HCT116 (cell line): Measurements from ENCODE around the gene RANBP3L. TPM values are rescaled to one million over a fixed set of nuclear protein-coding genes. Genes with fewer than 3 reads are reported as not detected.

Source experiments
- ATAC-seq: fragments of 200-7000 bp; cut with Tn5 transposase; 2 replicates; pipeline ENCODE4 v1.9.1; 2020; ENCODE audit warnings: mild to moderate bottlenecking, moderate library complexity
- BruUV-seq: library from RNA; stranded (reverse); fragments of 400-500 nt; replicated peaks from 2 replicates; lab custom pipeline; 2021; lab: Mats Ljungman, UMichigan
- CTCF ChIA-PET: fragments of 300-600 bp; sonication (Branson Sonifier 250); formaldehyde crosslinking; loops from one replicate; lab custom pipeline; 2021; ENCODE audit warnings: antibody characterized with exemption; lab: Charles Lee
- POLR2A ChIA-PET: fragments of 300-600, 350-600 bp; sonication (Branson Sonifier 250); formaldehyde crosslinking; loops from one replicate; lab custom pipeline; 2021; ENCODE audit warnings: antibody characterized with exemption; lab: Charles Lee
- RAD21 ChIA-PET, 2 experiments: fragments of 300-600 bp; sonication (Branson Sonifier 250); formaldehyde crosslinking; loops; one replicate each; lab custom pipeline; 2023; ENCODE audit warnings: low total read pairs in 2 of 2; ENCODE audit not compliant: uncharacterized antibody in 2 of 2, unreplicated experiment in 2 of 2, low non-redundant PET in 1 of 2; lab: Charles Lee
- DNase-seq: peaks from one replicate; pipeline ENCODE4 v3.0.0-alpha.2; 2010; ENCODE audit warnings: low read depth, low spot score
- H2AFZ ChIP-seq: fragments of 200-600 bp; shearing (Covaris generic), sonication (generic); 2 replicates; pipeline ENCODE4 v1.6.1; 2017; ENCODE audit warnings: low read depth, mixed run types, mixed read lengths, antibody characterized with exemption, low read length; ENCODE audit not compliant: poor library complexity, severe bottlenecking
- H3K27ac ChIP-seq: 2 replicates; pipeline ENCODE4 v1.5.1; 2012; ENCODE audit warnings: low read depth, low read length
- H3K27me3 ChIP-seq: fragments of 200-600 bp; sonication (generic); 2 replicates; pipeline ENCODE4 v1.6.1; 2016; ENCODE audit warnings: mixed run types, low read length, mixed read lengths; ENCODE audit not compliant: insufficient read depth
- H3K36me3 ChIP-seq, 2 experiments: fragments of 200-500 bp in 1 of 2; fragments of 200-600 bp in 1 of 2; sonication (Bioruptor generic) in 1 of 2; sonication (generic) in 1 of 2; 2 replicates each; pipeline versions ENCODE4 v1.5.1 to v1.6.1; 2014 to 2016; ENCODE audit warnings: low read length in 2 of 2, inconsistent platforms in 1 of 2, mixed read lengths in 1 of 2, mixed run types in 1 of 2; ENCODE audit not compliant: insufficient read depth in 2 of 2, control insufficient read depth in 1 of 2
- H3K4me1 ChIP-seq, 2 experiments: fragments of 200-600 bp in 1 of 2; sonication (generic) in 1 of 2; 2 replicates each; pipeline versions ENCODE4 v1.5.1 to v1.6.1; 2012 to 2017; ENCODE audit warnings: low read length in 2 of 2, inconsistent platforms in 1 of 2, mild to moderate bottlenecking in 1 of 2, mixed read lengths in 1 of 2, mixed run types in 1 of 2, moderate library complexity in 1 of 2; ENCODE audit not compliant: insufficient read depth in 2 of 2, control insufficient read depth in 1 of 2
- H3K4me2 ChIP-seq: fragments of 200-600 bp; sonication (generic); 2 replicates; pipeline ENCODE4 v1.6.1; 2017; ENCODE audit warnings: mixed run types, low read length, mixed read lengths
- H3K4me3 ChIP-seq, 2 experiments: fragments of 200-600 bp in 1 of 2; sonication (generic) in 1 of 2; replicated peaks in 1 of 2; 2 replicates each; pipeline ENCODE4 v1.5.1; 2011 to 2016; ENCODE audit warnings: low read length in 2 of 2, control low read depth in 1 of 2, low read depth in 1 of 2, mild to moderate bottlenecking in 1 of 2, mixed read lengths in 1 of 2, mixed run types in 1 of 2
- H3K79me2 ChIP-seq: fragments of 200-600 bp; sonication (generic); 2 replicates; pipeline ENCODE4 v1.6.1; 2017; ENCODE audit warnings: mild to moderate bottlenecking, mixed run types, low read length, moderate library complexity, mixed read lengths; ENCODE audit not compliant: insufficient read depth
- H3K9ac ChIP-seq: fragments of 200-600 bp; sonication (generic); 2 replicates; pipeline ENCODE4 v1.6.1; 2016; ENCODE audit warnings: low read length, mixed read lengths
- H3K9me2 ChIP-seq: fragments of 200-600 bp; sonication (generic), shearing (Covaris generic); 2 replicates; pipeline ENCODE4 v1.6.1; 2017; ENCODE audit warnings: mixed run types, mild to moderate bottlenecking, moderate library complexity; ENCODE audit not compliant: insufficient read depth
- H3K9me3 ChIP-seq, 2 experiments: fragments of 200-500 bp in 1 of 2; fragments of 200-600 bp in 1 of 2; sonication (Bioruptor generic) in 1 of 2; sonication (generic) in 1 of 2; 2 replicates each; pipeline ENCODE4 v1.6.1; 2014 to 2017; ENCODE audit warnings: low read length in 2 of 2, mixed read lengths in 2 of 2, inconsistent platforms in 1 of 2, low read depth in 1 of 2, mild to moderate bottlenecking in 1 of 2, mixed run types in 1 of 2, moderate library complexity in 1 of 2; ENCODE audit not compliant: control insufficient read depth in 1 of 2, insufficient read depth in 1 of 2
- H4K20me1 ChIP-seq: fragments of 200-600 bp; sonication (generic), shearing (Covaris generic); 2 replicates; pipeline ENCODE4 v1.6.1; 2017; ENCODE audit warnings: mixed run types, mild to moderate bottlenecking, moderate library complexity; ENCODE audit not compliant: insufficient read depth
- ATF3 ChIP-seq: IDR thresholded peaks from 2 replicates; pipeline ENCODE4 v1.6.1; 2012
- CTCF ChIP-seq, 3 experiments: fragments of 200-600 bp in 1 of 3; sonication (generic) in 1 of 3; IDR thresholded peaks in 2 of 3; conservative IDR thresholded peaks in 1 of 3; 2 replicates each; pipeline ENCODE4 v1.5.1; 2012 to 2017; ENCODE audit warnings: low read depth in 2 of 3, low read length in 2 of 3, antibody characterized with exemption in 1 of 3, borderline replicate concordance in 1 of 3, control low read depth in 1 of 3, mild to moderate bottlenecking in 1 of 3, mixed read lengths in 1 of 3, mixed run types in 1 of 3, moderate library complexity in 1 of 3; ENCODE audit not compliant: insufficient read depth in 1 of 3
- EGR1 ChIP-seq: IDR thresholded peaks from 2 replicates; pipeline ENCODE4 v1.6.1; 2012; ENCODE audit warnings: low read depth
- EZH2 ChIP-seq: fragments of 200-600 bp; sonication (generic); IDR thresholded peaks from 2 replicates; pipeline ENCODE4 v1.6.1; 2017; ENCODE audit warnings: antibody characterized with exemption, mixed run types
- EZH2phosphoT487 ChIP-seq: fragments of 200-600 bp; IDR thresholded peaks from 2 replicates; pipeline ENCODE4 v1.6.1; 2018; ENCODE audit warnings: antibody characterized with exemption, borderline replicate concordance
- JUND ChIP-seq: IDR thresholded peaks from 2 replicates; pipeline ENCODE4 v1.6.1; 2012
- MAX ChIP-seq: IDR thresholded peaks from 2 replicates; pipeline ENCODE4 v1.6.1; 2012
- RAD21 ChIP-seq: IDR thresholded peaks from 2 replicates; pipeline ENCODE4 v1.6.1; 2012; ENCODE audit warnings: low read depth, mild to moderate bottlenecking
- REST ChIP-seq: IDR thresholded peaks from 2 replicates; pipeline ENCODE4 v1.6.1; 2012; ENCODE audit warnings: low read depth
- SRF ChIP-seq: IDR thresholded peaks from 2 replicates; pipeline ENCODE4 v1.6.1; 2012; ENCODE audit warnings: low read depth
- ZBTB33 ChIP-seq: IDR thresholded peaks from 2 replicates; pipeline ENCODE4 v1.6.1; 2011; ENCODE audit warnings: mild to moderate bottlenecking, low read length, moderate library complexity; ENCODE audit not compliant: insufficient replicate concordance; ENCODE audit errors: extremely low read depth
- ZNF274 ChIP-seq: fragments of 200-500 bp; sonication (Bioruptor generic); IDR thresholded peaks from 2 replicates; pipeline ENCODE4 v1.6.1; 2014; ENCODE audit warnings: mild to moderate bottlenecking, low read depth, low read length, inconsistent platforms
- intact Hi-C: fragments of 100-400 bp; cut with micrococcal nuclease; formaldehyde crosslinking; loops from 2 replicates; pipeline ENCODE4 v1.10.0; 2022
- total RNA-seq: library from RNA; stranded (reverse); gene quantifications from one replicate; pipeline ENCODE4 v1.2.1, GENCODE V29; 2021; ENCODE audit not compliant: unreplicated experiment

The RANBP3L gene
- total RNA-seq, 1 experiment from 2014 or later, result not detected

GRCh38 chr5:36237751-36238150 is 64.0 kb downstream of the RANBP3L start:
- Histone ChIP-seq H3K79me2 (peaks cover 18% of the 10 kb centered on the region), H3K27me3 (no peaks in the 10 kb centered on the region), H3K4me1 (peaks cover 12 to 29% of the 10 kb centered on the region in 2 experiments; a peak in 3 of 4 replicates), H3K9ac (no peak overlapping the region), H4K20me1 (no peaks in the 10 kb centered on the region; the same call in 1 of the 2 replicates), H3K9me2 (no peaks in the 10 kb centered on the region), H3K4me2 (peak overlapping the region; percentile 29), H2AFZ (no peak overlapping the region), H3K4me3 (no peak overlapping the region), H3K36me3 (no peaks in the 10 kb centered on the region), H3K9me3 (no peaks in the 10 kb centered on the region), H3K27ac (no peak overlapping the region)
- POLR2A ChIA-PET, result no interaction called here
- intact Hi-C loops, result no loop called here
- DNase-seq, result no peak
- BruUV-seq, result no TSS peak
- RAD21 ChIA-PET, result no interaction called here
- CTCF ChIA-PET, result no interaction called here
- TF ChIP-seq JUND (no peak), SRF (no peak), EGR1 (no peak), EZH2 (no peak), ZNF274 (no peak), MAX (no peak), ZBTB33 (no peak), CTCF (IDR thresholded peaks at IDR 0.05 in 2 of 3, conservative IDR thresholded peaks at IDR 0.05 in 1 of 3; ENCODE audit: borderline replicate concordance in 1 of 3, insufficient read depth in 1 of 3, low read depth in 2 of 3, low read length in 2 of 3) (no peak), ATF3 (no peak), REST (no peak), RAD21 (no peak), EZH2phosphoT487 (no peak)
- no peak for ATAC-seq
